Stimulated activated CD4-positive, alpha-beta T cell treated with anti-CD3 and anti-CD28 coated beads, Interleukin-2, amount 100 ng/mL, for 4 hours (primary cell): ENCODE measurements around the gene TMEM178A.
"Not testable (repeated sequence)": the region's sequence is repeated elsewhere in the genome, so short reads cannot be mapped to it uniquely, and the experiment has no call there.

Experiments used
- DNase-seq: peaks from one replicate; pipeline ENCODE4 v3.0.0-alpha.2; 2020; ENCODE audit warnings: low read depth

Gene TMEM178A

DNA sequence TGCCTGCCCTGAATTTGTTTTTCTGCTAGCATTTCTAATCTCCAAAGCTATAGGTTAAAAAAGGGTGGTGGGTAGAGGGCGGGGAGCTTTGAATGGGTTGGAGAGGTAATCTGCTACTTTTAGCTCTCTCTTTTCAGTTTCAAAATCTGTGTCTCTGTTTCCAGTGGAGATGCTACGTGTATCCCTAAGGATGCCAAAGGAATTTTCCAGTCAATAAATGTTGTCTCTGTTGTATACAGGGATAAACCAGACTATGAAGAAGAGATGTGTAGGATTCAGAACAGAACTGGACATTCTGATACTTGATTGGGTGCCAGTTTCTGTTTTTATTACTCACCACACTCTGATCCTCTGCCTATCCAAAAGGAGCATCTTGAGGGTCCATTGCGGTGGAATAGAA is 50.1 kb downstream of the TMEM178A start:
- no peak for DNase-seq

DNA sequence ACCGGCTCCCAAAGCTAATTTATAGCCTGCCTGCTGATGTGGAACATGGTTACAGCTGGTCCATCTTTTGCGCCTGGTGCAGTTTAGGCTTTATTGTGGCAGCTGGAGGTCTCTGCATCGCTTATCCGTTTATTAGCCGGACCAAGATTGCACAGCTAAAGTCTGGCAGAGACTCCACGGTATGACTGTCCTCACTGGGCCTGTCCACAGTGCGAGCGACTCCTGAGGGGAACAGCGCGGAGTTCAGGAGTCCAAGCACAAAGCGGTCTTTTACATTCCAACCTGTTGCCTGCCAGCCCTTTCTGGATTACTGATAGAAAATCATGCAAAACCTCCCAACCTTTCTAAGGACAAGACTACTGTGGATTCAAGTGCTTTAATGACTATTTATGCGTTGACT is 51.4 kb downstream of the TMEM178A start:
- DNase-seq: no peak

DNA sequence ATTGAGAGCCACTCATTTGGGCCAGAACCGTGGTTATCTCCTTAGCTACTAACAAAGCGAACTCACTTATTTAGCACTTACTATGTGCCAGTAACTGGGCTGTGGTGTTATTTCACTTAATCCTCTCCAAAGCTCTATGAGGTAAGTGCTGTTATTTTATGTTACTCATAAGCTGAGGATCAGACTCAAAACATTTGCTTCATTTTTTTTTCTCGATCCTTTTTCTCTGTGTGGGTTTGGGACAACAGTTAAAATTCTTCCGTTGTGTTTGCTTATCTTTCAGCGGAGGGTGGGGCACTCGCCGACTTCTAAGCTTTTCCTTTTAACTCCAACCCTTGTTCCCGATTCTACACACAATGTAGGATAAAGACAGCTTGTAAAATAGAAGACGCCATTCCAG is 52.8 kb downstream of the TMEM178A start:
- no peak for DNase-seq

DNA sequence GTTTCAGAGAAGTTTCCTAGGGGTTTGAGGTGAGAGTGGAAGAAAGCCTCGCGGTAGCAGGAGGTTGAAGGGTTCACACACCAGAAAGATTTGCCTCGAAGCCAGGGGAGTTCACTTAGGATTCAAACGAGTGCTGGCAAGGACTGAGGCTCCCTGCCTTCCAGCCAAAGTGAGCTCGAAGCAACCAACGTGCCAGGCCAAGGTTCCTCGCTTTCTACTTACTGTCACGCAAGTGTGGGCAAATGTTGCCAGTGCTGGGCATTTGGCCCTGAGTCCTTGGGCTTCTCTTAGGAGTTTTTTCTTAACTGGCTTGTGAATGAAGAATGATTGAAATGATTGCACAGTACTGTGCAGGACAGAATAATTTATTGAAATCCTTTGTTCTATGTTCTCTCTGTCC is 53.6 kb downstream of the TMEM178A start:
- DNase-seq: no peak

DNA sequence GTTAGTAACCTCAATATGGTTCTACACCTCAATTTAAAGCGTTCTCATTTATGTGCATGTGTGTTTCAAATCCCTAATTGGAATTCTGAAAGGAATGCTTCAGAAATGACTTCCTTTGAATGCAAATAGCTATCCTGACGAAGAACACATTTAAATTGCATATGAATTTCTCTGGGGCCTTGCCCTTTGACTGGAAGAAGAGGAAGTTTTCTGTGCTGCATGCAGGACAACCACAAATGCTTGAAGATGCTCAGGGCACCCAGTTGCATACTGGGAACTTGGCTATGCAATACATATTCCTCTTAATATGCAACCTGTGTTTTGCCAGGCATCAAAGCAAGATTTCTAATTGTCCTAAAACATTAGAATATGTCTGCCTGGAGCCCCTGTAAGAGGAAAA is 55.3 kb downstream of the TMEM178A start:
- no peak for DNase-seq

DNA sequence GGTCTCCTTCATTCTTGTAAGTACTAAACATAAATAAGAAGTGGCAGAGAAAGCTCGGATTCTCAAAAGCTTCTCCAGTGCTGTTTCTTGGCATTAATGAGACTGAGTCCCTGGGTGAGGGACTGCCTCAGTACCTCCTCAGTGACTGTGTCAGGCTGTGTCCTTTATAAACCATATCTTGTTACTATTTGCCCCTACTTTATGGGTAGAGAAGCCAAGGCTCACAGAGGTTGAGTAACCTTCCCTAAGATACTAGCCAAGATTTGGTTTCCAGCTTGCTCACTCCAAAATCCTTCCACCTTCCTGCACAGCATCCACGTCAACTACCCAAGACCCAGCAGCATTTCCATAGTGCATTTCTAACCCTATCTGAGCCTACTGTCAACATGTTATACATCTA is 57.8 kb downstream of the TMEM178A start:
- no peak for DNase-seq

DNA sequence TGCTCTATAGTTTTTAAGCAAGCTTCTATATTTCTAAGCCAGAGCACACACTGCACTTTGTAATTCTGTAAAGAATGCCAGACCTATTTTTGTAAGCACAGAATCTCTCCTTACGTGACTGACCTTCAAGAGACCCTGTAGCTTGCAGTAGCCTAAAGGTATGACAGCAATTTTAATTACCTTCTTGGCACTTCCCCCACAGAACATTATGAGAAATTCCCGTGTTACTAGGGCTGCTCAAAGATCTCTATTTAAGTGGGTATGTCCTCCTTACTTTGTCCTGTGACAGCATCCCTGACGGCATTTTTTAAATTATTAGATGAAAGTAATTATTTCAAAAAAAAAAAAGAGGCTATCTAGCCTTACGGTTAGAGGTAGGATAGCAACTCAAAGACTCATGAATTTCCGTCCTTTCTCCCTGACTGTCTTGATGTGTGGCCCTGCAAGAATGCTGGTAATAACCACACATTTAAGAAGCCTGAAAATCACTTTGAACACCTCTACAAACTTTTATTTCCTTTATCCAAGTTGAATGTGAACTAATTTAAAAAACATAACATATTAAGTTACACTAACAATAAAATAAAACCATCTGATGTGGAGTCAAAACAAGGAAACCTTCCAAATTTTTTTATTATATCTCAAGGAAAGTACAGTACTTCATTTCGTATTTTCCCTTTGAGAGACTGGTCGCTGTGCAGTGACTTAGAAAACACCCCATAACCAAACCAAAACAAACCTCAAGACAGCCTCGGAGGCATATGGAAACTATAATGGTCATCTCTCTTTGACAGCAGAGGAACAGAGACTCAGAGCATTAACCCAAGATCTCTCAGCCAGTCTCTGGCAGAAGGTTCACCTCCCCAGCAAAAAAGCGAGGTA is 58.5 kb downstream of the TMEM178A start:
- no peak for DNase-seq

DNA sequence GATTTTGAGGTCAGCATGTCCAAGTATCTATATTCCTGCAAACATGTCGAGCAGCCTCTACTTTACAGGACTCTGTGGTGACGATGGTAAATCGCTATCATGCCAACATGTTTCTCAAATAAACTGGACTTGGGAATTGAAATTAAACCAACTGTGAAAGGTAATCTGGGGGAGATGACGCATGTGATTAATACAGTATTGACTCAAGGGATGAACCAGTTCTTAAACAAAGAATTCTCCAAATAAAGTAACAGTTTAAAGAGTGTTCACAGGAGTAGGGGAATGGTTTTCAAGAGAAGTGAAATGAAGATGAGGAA is 59.1 kb downstream of the TMEM178A start:
- no peak for DNase-seq

DNA sequence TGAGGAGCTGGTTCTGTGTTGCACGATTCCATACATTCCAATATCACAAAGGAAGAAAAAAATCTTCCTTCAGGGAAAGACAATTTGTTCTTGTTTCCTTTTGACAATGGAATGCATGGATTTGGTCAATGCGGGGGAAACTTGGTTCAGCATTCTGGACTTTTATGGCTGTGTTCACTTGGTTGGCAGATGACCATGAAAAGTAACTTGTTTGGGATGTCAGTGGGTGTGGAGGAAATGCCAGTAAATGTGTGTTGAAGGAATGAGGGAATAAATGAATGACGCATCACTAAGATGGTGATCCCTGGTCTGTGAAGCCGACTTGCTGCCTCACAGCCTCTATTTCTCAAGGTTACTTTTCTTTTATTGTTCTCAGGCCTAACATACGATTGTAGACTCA is 59.7 kb downstream of the TMEM178A start:
- no peak for DNase-seq

DNA sequence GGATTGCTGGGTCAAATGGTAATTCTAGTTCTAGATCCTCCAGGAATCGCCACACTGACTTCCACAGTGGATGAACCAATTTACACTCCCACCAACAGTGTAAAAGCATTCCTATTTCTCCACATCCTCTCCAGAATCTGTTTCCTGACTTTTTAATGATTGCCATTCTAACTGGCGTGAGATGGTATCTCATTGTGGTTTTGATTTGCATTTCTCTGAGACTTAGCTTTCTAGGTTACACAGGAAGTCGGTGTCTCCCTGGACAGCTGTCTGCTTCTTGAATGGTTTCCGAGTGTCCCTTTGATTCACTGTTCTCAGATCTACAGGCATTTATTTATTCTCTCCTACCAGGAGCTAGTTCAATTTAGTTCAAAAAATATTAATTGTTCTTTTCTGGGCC is 62.4 kb downstream of the TMEM178A start:
- DNase-seq: not testable (repeated sequence)

DNA sequence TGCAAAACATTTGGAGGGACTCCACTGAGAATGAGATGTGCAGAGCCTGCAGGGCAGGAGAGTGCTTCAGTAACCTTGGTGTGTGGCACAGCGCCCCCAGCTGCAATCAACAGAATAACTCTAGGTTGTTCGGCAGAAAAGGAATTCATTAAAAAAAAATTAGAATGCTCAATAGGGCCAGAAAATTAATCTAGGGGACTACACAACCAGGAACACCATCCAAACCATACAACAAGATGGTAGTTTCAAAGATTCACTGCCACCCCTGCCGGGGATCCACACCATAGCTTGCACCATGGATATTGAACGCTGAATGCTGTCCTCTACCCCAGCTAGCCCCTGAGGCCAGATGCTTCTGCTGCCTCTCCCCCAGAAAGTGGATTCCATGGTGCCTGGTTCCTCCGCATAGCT is 63.2 kb downstream of the TMEM178A start:
- no peak for DNase-seq

DNA sequence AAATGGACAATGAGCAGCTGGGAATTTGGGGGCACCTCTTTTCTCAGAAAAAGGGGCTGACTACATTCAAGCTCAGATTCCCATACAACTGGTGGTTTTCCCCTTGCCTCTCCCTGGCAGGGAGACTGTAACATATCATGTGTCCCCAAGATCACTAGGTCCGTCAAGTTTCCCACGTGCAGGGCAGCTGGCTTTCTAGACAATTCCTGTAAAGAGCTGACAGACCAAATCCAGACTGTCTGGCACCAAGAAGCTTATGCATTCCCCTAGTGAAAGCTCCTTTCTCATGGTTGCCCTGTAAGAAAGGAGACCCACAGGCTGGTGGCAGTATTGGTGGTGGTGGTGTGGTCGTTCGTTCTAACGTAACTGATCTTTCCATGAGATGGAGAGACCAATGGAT is 64.6 kb downstream of the TMEM178A start:
- no peak for DNase-seq

DNA sequence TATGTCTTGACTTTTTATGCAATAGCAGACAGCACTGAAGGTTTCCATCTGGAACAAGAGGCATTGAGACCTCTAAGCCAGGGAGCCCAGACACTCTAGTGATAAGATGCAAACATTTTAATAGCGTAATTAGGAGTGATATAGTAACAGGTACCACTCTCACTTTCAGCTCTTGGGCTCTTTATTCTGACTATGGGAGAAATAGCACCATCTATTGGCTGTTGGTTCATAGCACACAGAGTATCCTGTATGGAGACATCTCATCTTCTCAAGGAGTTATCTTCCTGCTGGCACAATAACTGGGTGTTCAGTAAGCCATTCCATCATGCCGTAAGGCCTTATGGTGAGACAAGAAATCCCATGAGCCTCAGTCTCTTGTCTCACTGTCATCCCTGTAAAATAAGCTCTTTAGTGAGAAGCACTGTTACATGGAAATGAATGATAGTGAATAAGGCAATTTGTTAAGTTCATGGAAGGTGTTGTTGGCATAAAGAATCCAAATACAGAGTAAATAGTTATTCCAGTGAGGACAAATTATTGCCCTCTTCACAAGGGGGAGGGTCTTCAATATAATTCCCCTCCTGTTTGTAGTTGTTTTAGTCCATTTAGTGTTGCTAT is 65.1 kb downstream of the TMEM178A start:
- no peak for DNase-seq

DNA sequence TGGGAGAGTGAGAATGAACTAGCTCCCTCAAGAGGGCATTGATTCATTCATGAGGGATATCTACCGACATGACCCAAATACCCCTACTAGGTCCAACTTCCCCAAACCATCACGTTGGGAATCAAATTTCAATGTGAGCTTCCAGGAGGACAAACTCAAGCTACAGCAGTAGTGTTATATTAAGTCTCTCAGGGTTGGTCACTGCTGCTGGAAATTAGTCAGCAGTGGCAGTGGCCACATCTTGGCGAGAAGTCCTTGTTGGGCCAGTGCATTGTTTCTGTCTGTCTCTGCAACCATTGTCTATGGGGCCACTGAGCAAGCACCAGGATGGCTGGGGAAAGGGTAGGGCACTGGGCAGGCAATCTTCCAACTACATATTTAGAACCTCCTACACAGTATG is 65.8 kb downstream of the TMEM178A start:
- no peak for DNase-seq

DNA sequence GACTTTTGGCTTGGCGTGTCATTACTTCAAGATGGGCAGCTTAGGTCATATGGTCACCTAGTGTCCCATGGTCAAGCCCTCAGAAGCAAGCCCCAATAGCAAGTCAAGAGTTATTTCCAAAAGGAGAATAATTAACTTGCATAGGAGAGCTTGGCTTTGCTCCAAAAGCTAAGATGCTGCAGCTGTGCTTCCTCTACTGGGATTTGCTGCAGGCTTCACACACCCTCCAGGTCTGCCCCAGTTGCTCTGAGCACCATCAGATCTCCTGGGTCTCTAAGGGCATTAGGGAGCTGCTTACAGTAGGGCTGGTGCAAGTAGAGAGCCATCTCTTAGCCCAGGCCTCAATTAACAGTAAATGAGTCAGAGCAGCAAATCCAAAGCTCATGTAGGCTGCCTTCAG is 66.8 kb downstream of the TMEM178A start:
- no peak for DNase-seq

DNA sequence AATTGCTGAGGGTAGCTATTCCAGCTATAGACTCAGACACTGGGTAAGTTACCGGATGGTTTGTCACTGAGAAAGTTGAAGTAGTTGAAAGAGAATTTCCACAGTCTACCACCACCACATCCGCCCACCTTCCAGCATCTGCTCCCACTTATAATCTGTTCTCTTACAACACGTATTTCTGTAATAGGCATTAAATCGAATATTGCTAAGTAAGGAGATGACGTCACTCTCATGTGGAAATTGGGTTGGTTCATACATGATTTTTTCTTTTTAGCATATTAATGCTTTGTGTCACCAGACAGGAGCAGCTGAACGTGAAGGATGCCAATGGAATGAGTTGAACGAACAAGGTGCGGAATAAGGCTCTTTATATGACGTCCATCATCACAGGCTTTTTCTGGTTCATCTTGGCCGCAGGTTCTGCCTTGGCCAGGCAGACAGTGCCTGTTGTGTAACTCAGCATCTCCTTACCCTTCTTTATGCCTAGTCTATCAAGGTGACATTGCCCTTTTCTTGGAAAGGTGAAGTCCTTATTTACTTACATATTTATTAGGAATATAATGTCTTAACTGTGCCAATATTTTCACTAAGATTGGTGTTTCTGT is 67.5 kb downstream of the TMEM178A start:
- DNase-seq: no peak

DNA sequence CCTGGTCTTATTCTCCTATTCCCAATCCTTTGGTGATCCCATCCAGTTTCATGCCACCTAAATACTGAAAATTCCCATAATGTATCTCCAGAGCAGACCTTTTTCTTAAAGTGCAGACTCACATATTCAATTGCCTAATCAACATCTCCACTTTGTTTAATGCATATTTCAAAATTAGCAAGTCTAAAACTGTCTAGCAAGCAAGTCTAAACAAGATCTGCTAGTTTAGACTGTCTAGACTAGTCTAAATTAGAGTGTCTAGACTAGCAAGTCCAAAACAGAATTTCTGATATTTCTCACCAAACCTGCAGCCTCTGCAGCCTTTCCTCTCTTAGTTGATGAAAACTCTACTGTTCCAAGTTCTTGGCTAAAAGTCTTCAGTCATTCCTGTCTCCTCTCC is 68.7 kb downstream of the TMEM178A start:
- no peak for DNase-seq

DNA sequence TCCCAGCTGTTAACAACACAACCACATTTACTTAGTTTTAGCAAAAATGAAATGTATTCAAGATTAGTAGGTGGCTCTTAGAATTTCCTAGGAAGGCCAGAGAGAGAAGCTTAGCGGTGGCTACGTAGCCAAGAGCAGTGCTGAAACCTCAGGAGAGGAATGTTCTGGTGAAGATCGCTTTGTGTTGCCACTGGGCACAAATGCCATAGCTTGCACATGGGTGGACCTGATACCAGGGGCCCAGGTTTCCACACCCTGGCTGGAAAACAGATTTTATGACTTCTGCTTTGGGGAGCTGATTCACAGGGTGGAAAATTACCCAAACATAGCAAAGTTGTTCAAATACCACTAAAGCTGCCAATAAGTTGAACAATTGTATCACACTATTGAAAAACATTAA is 69.9 kb downstream of the TMEM178A start:
- no peak for DNase-seq

DNA sequence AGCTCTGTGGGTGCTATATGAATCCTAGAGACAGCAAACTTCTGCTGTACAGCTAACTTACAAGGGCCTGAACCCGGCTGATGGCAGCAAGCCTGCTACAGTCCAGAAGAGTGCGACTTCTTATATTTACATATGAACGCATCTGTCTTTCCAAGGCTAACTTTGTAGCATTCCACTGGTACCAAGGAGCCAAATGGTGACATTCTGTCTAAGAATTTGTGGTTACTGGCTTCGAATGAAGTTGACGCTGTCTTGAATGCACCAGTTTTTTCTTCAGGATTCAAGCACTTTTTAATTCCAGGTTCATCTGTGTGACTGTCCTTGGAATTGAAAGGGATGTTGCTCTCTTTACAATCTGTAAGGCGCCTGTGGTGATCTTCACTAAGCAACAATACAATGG is 70.9 kb downstream of the TMEM178A start:
- DNase-seq: no peak

DNA sequence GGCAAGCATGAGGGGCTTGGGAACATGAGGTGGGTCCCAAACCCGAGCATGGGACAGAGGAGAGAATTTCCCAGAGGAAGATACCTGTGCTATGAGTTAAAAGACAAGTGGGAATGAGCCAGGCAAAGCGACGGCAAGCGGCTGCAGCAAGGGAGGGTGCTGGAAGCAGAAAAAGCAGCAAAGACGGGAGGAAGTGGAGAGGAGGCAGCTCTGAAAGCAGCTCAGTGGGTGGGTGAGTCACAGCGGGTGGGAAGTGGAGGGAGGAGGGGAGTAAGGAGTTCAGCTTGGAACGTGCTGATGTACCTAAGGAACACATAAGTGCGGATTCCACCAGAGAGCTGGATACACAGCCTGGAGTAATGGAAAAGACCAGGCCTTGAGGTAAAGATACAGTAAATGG is 71.9 kb downstream of the TMEM178A start:
- DNase-seq: no peak

DNA sequence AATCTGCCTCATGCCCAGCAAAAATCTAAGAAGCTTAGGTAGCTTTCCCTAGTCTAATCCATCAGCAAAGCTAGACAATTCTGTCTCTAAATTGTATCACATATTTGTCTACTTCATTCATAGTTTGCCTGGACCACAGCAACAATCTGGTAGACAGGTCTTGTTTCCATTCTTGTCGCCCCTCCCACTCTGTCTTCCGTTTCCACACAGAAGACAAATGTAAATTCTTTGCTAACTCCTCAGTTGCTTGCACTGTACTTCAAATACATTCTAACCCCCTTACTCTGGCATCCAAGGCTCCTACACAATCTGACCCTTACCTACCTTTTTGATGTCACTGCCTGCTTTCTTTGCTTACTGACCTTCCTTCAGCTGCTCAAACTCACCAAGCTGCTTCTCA is 73.2 kb downstream of the TMEM178A start:
- DNase-seq: no peak

DNA sequence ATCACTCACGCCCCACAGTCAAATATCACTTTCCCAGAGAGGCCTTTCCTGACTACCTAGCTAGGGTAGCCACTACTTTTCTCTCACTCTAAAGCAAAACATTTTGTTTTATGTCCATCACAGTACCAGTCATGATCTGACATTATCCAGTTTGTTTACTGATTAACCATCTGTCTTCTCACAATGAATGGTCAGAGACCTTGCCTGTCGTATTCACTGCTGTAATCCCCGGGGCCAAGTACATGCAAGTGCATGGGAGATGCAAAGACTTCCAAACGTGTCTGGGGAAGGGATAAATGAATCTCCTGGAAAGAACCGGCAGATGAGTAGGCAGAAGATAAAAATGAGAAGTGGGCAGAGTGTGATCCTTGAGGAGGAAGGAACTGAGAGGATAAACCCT is 73.7 kb downstream of the TMEM178A start:
- DNase-seq: no peak

DNA sequence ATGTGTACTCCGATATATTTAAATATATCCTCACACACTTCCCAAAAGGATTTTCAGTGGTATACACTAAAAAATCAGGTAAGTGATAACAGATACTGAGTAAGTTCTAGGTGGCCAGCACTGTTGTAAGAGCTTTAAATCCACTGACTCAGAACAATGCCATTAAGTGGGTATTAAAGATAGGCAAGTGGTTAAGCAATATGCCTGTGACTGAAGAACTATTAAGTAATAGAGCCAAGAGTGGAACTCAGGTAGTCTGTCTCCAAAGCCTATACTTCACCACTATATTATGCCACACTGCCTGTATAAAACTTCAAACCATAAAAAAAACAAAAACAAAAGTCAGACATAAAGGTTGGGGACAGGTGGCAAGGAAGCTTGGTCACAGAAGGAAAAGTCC is 76.2 kb downstream of the TMEM178A start:
- no peak for DNase-seq
